Lower lobe of right lung (tissue), 2 donors: Measurements from ENCODE around the gene DNAJC17. TPM values are rescaled to one million over a fixed set of nuclear protein-coding genes. Genes with fewer than 3 reads are reported as not detected.

Experiments used
- ATAC-seq, 2 donors: fragments of 200-7000 bp; cut with Tn5 transposase; one replicate each; pipeline ENCODE4 v1.9.1; 2020 to 2022; ENCODE audit warnings: mild to moderate bottlenecking in 2 of 2, moderate library complexity in 2 of 2
- DNase-seq: peaks from one replicate; pipeline ENCODE4 v3.0.0-alpha.2; 2020
- H3K27ac ChIP-seq: fragments of 200-600 bp; one replicate; pipeline ENCODE4 v1.8.0; 2022
- H3K27me3 ChIP-seq: fragments of 200-600 bp; one replicate; pipeline ENCODE4 v1.8.0; 2022; ENCODE audit warnings: low read depth
- H3K36me3 ChIP-seq: fragments of 200-600 bp; one replicate; pipeline ENCODE4 v1.8.0; 2022; ENCODE audit warnings: mild to moderate bottlenecking
- H3K4me1 ChIP-seq: fragments of 200-600 bp; one replicate; pipeline ENCODE4 v1.8.0; 2022
- H3K4me3 ChIP-seq: fragments of 200-600 bp; one replicate; pipeline ENCODE4 v1.8.0; 2022; ENCODE audit warnings: mild to moderate bottlenecking
- H3K9me3 ChIP-seq: fragments of 200-600 bp; one replicate; pipeline ENCODE4 v1.8.0; 2022
- CTCF ChIP-seq: fragments of 200-600 bp; IDR thresholded peaks from one replicate; pipeline ENCODE4 v1.8.0; 2022; ENCODE audit warnings: antibody characterized with exemption, mild to moderate bottlenecking
- intact Hi-C: fragments of 100-400 bp; cut with DNase I; formaldehyde crosslinking; loops from one replicate; pipeline ENCODE4 v1.11.0; 2022
- total RNA-seq: library from RNA; stranded (reverse); fragmentation: NEBNext Ultra II Directional; extraction: Animal tissue kit (Norgen Biotek cat#: 25700); gene quantifications from one replicate; pipeline ENCODE4 v1.2.1, GENCODE V29; 2021
- donor health status: DM: no; HTN: yes; CAD: no; lungs with severe emphysema.

DNAJC17 gene
- total RNA-seq, 1 donor from 2014 or later, result 28.4 TPM

DNA sequence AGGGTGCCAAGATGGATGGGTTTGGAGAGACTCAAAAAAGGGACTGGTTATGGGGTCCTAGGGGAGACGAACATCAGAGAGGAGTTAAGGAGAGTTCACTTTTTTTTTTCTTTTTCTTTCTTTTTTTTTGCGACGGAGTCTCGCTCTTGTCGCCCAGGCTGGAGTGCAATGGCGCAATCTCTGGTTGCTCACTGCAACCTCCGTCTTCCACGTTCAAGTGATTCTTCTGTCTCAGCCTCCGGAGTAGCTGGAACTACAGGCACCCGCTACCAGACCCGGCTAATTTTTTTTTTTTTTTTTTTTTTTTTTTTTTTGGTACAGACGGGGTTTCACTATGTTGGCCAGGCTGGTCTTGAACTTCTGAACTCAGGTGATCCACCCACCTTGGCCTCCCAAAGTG, 37.8 kb upstream of the DNAJC17 start:
- no peak for DNase-seq
- Histone ChIP-seq H3K27me3 (peaks cover 16% of the 10 kb centered on the region), H3K9me3 (no peaks in the 10 kb centered on the region), H3K27ac (peak overlapping the region; percentile 83), H3K4me3 (peak overlapping the region; percentile 71), H3K36me3 (peaks cover 2% of the 10 kb centered on the region), H3K4me1 (peaks cover 45% of the 10 kb centered on the region)
- intact Hi-C loops, result no loop called here
- TF ChIP-seq CTCF, result no peak
- ATAC-seq, result peak in 1 of 2 donors; percentile 6

DNA sequence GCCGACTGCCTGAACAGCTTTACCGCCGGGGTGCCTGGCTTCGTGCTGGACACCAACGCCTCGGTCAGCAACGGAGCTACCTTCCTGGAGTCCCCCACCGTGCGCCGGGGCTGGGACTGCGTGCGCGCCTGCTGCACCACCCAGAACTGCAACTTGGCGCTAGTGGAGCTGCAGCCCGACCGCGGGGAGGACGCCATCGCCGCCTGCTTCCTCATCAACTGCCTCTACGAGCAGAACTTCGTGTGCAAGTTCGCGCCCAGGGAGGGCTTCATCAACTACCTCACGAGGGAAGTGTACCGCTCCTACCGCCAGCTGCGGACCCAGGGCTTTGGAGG, 37.4 kb upstream of the DNAJC17 start:
- H3K9me3 ChIP-seq, result no peaks in the 10 kb centered on the region
- peaks cover 45% of the 10 kb centered on the region for H3K4me1 ChIP-seq
- H3K4me3 ChIP-seq, result peak overlapping the region; percentile 71
- intact Hi-C loops, result no loop called here
- ATAC-seq (peak; percentile 31 to 51), DNase-seq (peak; percentile 73)
- TF ChIP-seq CTCF, result no peak
- no peaks in the 10 kb centered on the region for H3K36me3 ChIP-seq
- peak overlapping the region; percentile 83 for H3K27ac ChIP-seq
- H3K27me3 ChIP-seq, result peaks cover 16% of the 10 kb centered on the region

- ATAC-seq, result peak; percentile 79 to 81
- Histone ChIP-seq H3K36me3 (no peaks in the 10 kb centered on the region), H3K27ac (peak within 1 kb of the TSS; percentile 83), H3K4me3 (peak within 1 kb of the TSS; percentile 71), H3K4me1 (peaks cover 45% of the 10 kb centered on the region), H3K27me3 (peaks cover 16% of the 10 kb centered on the region), H3K9me3 (no peaks in the 10 kb centered on the region)
- intact Hi-C loops, result no loop called here
- no peak for TF ChIP-seq CTCF
- peak; percentile 77 for DNase-seq
These were observed 36.8 kb upstream of the DNAJC17 start, which contains the start of gene SPINT1 for GRCh38 chr15:40843885-40844695. Gene SPINT1, plus strand, starts transcription at chr15:40844048. Its CDS starts 507 bp downstream, at chr15:40844555.

- no peak for ATAC-seq
- Histone ChIP-seq H3K9me3 (no peaks in the 10 kb centered on the region), H3K4me1 (peaks cover 43% of the 10 kb centered on the region), H3K36me3 (no peaks in the 10 kb centered on the region), H3K27ac (peak overlapping the region; percentile 83), H3K4me3 (peak overlapping the region; percentile 71), H3K27me3 (peaks cover 16% of the 10 kb centered on the region)
- no peak for DNase-seq
- no peak for TF ChIP-seq CTCF
- intact Hi-C loops, result no loop called here
These were observed 36.1 kb upstream of the DNAJC17 start for GRCh38 chr15:40843261-40843884.

DNA sequence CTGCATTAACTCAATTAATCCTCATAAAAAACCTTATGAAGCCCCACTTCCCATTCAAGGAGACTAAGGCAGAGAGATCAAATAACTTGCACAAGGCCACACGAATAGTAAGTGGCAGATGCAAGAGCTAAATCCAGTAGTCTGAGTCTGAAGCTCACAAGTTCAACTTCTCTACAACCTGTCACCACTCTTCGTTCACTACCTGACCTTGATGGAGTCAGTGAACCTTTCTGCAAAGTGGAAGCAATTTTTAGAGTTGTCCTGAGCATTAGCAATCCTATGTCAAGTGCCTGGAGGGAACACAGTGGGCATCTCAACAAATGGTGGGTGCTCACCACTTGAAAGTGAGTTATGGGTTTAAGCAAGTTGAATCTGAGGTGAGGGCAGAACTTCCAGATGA, 34.5 kb upstream of the DNAJC17 start:
- intact Hi-C loops, result no loop called here
- Histone ChIP-seq H3K4me1 (peaks cover 27% of the 10 kb centered on the region), H3K4me3 (no peak overlapping the region), H3K27me3 (peaks cover 16% of the 10 kb centered on the region), H3K36me3 (no peaks in the 10 kb centered on the region), H3K27ac (no peak overlapping the region), H3K9me3 (no peaks in the 10 kb centered on the region)
- no peak for DNase-seq
- no peak for TF ChIP-seq CTCF
- no peak for ATAC-seq
